GM12878 (cell line): Measurements from ENCODE around the gene LIPF. TPM values are rescaled to one million over a fixed set of nuclear protein-coding genes. Genes with fewer than 3 reads are reported as not detected.

Experiments used
- ATAC-seq: fragments of 200-7000 bp; cut with Tn5 transposase; 3 replicates; pipeline ENCODE4 v1.9.1; 2020; ENCODE audit warnings: mild to moderate bottlenecking, moderate library complexity
- BruUV-seq: library from RNA; stranded (reverse); fragments of 400-500 nt; replicated peaks from 2 replicates; lab custom pipeline; 2021; lab: Mats Ljungman, UMichigan
- CTCF ChIA-PET: fragments of 300-600 bp; sonication (Branson Sonifier 250); formaldehyde crosslinking; extraction: SDS; loops from one replicate; lab custom pipeline; 2021; ENCODE audit warnings: inconsistent platforms; lab: Yijun Ruan, JAX
- POLR2A ChIA-PET: fragments of 350-600 bp; formaldehyde crosslinking; extraction: SDS; loops from one replicate; lab custom pipeline; 2021; ENCODE audit warnings: inconsistent platforms; lab: Charles Lee
- RAD21 ChIA-PET: fragments of 300-600 bp; sonication (Branson Sonifier 250); formaldehyde crosslinking; loops from one replicate; lab custom pipeline; 2023; ENCODE audit warnings: antibody characterized with exemption; ENCODE audit not compliant: unreplicated experiment; lab: Charles Lee
- SMC1A ChIA-PET: fragments of 300-600 bp; sonication (Branson Sonifier 250); formaldehyde crosslinking; loops from one replicate; lab custom pipeline; 2023; ENCODE audit not compliant: unreplicated experiment, uncharacterized antibody; lab: Charles Lee
- DNase-seq: peaks from one replicate; pipeline ENCODE4 v3.0.0-alpha.2; 2011; ENCODE audit warnings: low read depth, low spot score
- FAIRE-seq: peaks from 3 replicates; lab custom pipeline; 2011; peaks lifted over from hg19 to GRCh38; lab: Jason Lieb, UNC
- H2AFZ ChIP-seq: 2 replicates; pipeline ENCODE4 v1.6.0; 2011; ENCODE audit warnings: low read depth, low read length, control low read depth; ENCODE audit not compliant: control insufficient read depth
- H3K27ac ChIP-seq: 2 replicates; pipeline ENCODE4 v1.5.1; 2011; ENCODE audit warnings: control low read depth; ENCODE audit not compliant: control insufficient read depth, insufficient read depth
- H3K27me3 ChIP-seq, 2 experiments: replicated peaks in 1 of 2; 2 replicates each; pipeline versions ENCODE4 v1.6.0 to v1.6.1; 2011; ENCODE audit warnings: low read length in 1 of 2; ENCODE audit not compliant: control insufficient read depth in 2 of 2, insufficient read depth in 2 of 2
- H3K36me3 ChIP-seq, 2 experiments: 2 replicates each; pipeline ENCODE4 v1.5.1; 2011; ENCODE audit warnings: low read length in 1 of 2; ENCODE audit not compliant: control insufficient read depth in 2 of 2, insufficient read depth in 2 of 2
- H3K4me1 ChIP-seq: 2 replicates; pipeline ENCODE4 v1.6.1; 2011; ENCODE audit warnings: mild to moderate bottlenecking, low read length, moderate library complexity, mixed read lengths; ENCODE audit not compliant: control insufficient read depth, insufficient read depth
- H3K4me2 ChIP-seq: 2 replicates; pipeline ENCODE4 v1.6.0; 2011; ENCODE audit warnings: control low read depth; ENCODE audit not compliant: control insufficient read depth, insufficient read depth
- H3K4me3 ChIP-seq: fragments of 200-600 bp; sonication (generic); 2 replicates; pipeline ENCODE4 v1.5.1; 2016
- H3K79me2 ChIP-seq: 2 replicates; pipeline ENCODE4 v1.6.0; 2011; ENCODE audit warnings: low read length; ENCODE audit not compliant: control insufficient read depth, insufficient read depth
- H3K9ac ChIP-seq: 2 replicates; pipeline ENCODE4 v1.8.0; 2011; ENCODE audit warnings: low read length, control low read depth, mixed read lengths; ENCODE audit not compliant: control insufficient read depth, insufficient read depth
- H3K9me3 ChIP-seq: replicated peaks from 3 replicates; pipeline ENCODE4 v1.5.1; 2011; ENCODE audit warnings: mild to moderate bottlenecking, low read length; ENCODE audit not compliant: control insufficient read depth, insufficient read depth
- H4K20me1 ChIP-seq: 2 replicates; pipeline ENCODE4 v1.6.0; 2011; ENCODE audit not compliant: control insufficient read depth, insufficient read depth
- BHLHE40 ChIP-seq, 2 experiments: fragments of 450-650 bp in 1 of 2; IDR thresholded peaks; 2 replicates each; pipeline ENCODE4 v1.6.1; 2011 to 2017; ENCODE audit warnings: low read depth in 2 of 2, borderline replicate concordance in 1 of 2, improper control_type of control experiment in 1 of 2, low read length in 1 of 2, mild to moderate bottlenecking in 1 of 2
- CHD4 ChIP-seq: fragments of 200-600 bp; sonication (generic); IDR thresholded peaks from 2 replicates; pipeline ENCODE4 v1.6.1; 2016; ENCODE audit warnings: mild to moderate bottlenecking
- ETV6 ChIP-seq, 2 experiments: fragments of 450-650 bp in 1 of 2; IDR thresholded peaks in 1 of 2; conservative IDR thresholded peaks in 1 of 2; 2 replicates each; pipeline ENCODE4 v1.6.1; 2014; ENCODE audit warnings: antibody characterized with exemption in 1 of 2, borderline replicate concordance in 1 of 2, low read depth in 1 of 2, mild to moderate bottlenecking in 1 of 2, moderate library complexity in 1 of 2
- HDGF ChIP-seq: fragments of 450-650 bp; IDR thresholded peaks from 2 replicates; pipeline ENCODE4 v1.6.1; 2016; ENCODE audit warnings: antibody characterized with exemption
- PAX8 ChIP-seq: fragments of 450-650 bp; IDR thresholded peaks from 2 replicates; pipeline ENCODE4 v1.6.1; 2017; ENCODE audit warnings: mild to moderate bottlenecking, moderate library complexity
- ZNF24 ChIP-seq: fragments of 450-650 bp; IDR thresholded peaks from 2 replicates; pipeline ENCODE4 v1.6.1; 2017; ENCODE audit warnings: antibody characterized with exemption, mild to moderate bottlenecking
- WGBS: methylation state at CpG from one replicate; pipeline ENCODE4 v1.1.6; 2016; ENCODE audit warnings: low lambda C conversion rate; ENCODE audit not compliant: insufficient replicate concordance, insufficient coverage; ENCODE audit errors: missing lambda C conversion rate; 5-methylcytosine and 5-hydroxymethylcytosine counted together
- in situ Hi-C: fragments of 300-500 bp; cut with MboI; formaldehyde crosslinking; loops from 9 replicates; pipeline ENCODE4 v1.14.3; 2018; ENCODE audit warnings: mixed read lengths
- intact Hi-C: fragments of 100-400 bp; cut with micrococcal nuclease; formaldehyde crosslinking; loops from one replicate; pipeline ENCODE4 v1.14.2; 2022; ENCODE audit not compliant: unreplicated experiment
- polyA plus RNA-seq, 11 experiments: library from polyadenylated mRNA; depleted of rRNA in 4 of 11; unstranded in 6 of 11; stranded (reverse) in 5 of 11; fragments of >200 nt; fragmentation: Nextera tagmentation in 4 of 11; fragmentation: Illumina TruSeq in 1 of 11; extraction: Ambion mirVana in 4 of 11; extraction: Trizol in 1 of 11; gene quantifications; 1 replicate in 1 of 11; 2 replicates in 10 of 11; pipeline versions ENCODE4 v1.2.1 to v1.2.3, GENCODE V29; 2011 to 2016; ENCODE audit warnings: inconsistent platforms in 2 of 11, missing spikeins in 2 of 11, low read depth in 1 of 11
- total RNA-seq, 4 experiments: library from RNA; depleted of rRNA in 3 of 4; stranded (reverse); fragments of >200 nt in 3 of 4; fragmentation: Illumina TruSeq in 1 of 4; extraction: Trizol in 1 of 4; gene quantifications; 2 replicates each; pipeline versions ENCODE4 v1.2.1 to v1.2.3, GENCODE V29; 2013 to 2021
- TF ChIP-seq, protein P1 (sequence below): IDR thresholded peaks from 2 replicates; pipeline ENCODE4 v1.6.1; 2011; ENCODE audit warnings: mild to moderate bottlenecking, low read depth, low read length, moderate library complexity; ENCODE audit not compliant: insufficient replicate concordance
- TF ChIP-seq, protein P2 (sequence below): fragments of 150-350 bp; IDR thresholded peaks from 2 replicates; pipeline ENCODE4 v1.6.1; 2014; ENCODE audit warnings: mild to moderate bottlenecking, low read depth, low read length
- TF ChIP-seq, protein P3 (sequence below): IDR thresholded peaks from 2 replicates; pipeline ENCODE4 v1.6.1; 2012; ENCODE audit warnings: low read depth, low read length, improper control_type of control experiment
- TF ChIP-seq, protein P4 (sequence below): fragments of 450-650 bp; formaldehyde crosslinking; IDR thresholded peaks from 2 replicates; pipeline ENCODE4 v1.4.0; 2022; ENCODE audit warnings: mild to moderate bottlenecking, moderate library complexity
- TF ChIP-seq, protein P5 (sequence below): fragments of 450-650 bp; IDR thresholded peaks from 2 replicates; pipeline ENCODE4 v1.6.1; 2018; ENCODE audit warnings: mild to moderate bottlenecking, low read depth, moderate library complexity; ENCODE audit not compliant: partially characterized antibody

LIPF gene
- total and polyA plus RNA-seq, 10 of the 15 experiments (the other 5 are each of a cell fraction or from before 2014, with no cell fraction given), result not detected

DNA sequence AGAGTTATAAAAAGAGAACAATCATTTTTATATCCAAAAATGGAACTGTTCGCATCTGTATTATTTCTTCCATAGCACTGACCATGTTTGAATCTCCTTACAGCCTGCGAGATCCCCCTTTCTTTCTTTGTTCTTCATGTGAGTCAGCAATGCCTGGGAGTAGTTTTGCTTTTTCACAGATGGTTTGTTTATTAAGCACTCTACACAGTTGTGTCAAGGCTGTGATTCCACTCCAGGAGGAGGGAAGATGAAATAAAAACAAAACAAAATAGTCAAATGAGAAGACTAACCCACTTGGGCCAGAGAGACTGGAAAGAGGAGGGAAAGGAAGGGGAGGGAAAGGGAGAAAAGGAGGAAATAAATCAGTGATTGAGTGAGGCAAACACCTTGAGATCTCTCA is 7.8 kb downstream of the LIPF start (continued):
- TF ChIP-seq, protein P1, sequence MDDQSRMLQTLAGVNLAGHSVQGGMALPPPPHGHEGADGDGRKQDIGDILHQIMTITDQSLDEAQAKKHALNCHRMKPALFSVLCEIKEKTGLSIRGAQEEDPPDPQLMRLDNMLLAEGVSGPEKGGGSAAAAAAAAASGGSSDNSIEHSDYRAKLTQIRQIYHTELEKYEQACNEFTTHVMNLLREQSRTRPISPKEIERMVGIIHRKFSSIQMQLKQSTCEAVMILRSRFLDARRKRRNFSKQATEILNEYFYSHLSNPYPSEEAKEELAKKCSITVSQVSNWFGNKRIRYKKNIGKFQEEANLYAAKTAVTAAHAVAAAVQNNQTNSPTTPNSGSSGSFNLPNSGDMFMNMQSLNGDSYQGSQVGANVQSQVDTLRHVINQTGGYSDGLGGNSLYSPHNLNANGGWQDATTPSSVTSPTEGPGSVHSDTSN, result no peak
- no peak for TF ChIP-seq BHLHE40 (IDR thresholded peaks at IDR 0.05; ENCODE audit: borderline replicate concordance in 1 of 2, low read depth in 2 of 2, low read length in 1 of 2)
- no peak for TF ChIP-seq CHD4
- TF ChIP-seq ETV6 (conservative IDR thresholded peaks at IDR 0.05 in 1 of 2, IDR thresholded peaks at IDR 0.05 in 1 of 2; ENCODE audit: borderline replicate concordance in 1 of 2, low read depth in 1 of 2), result no peak

DNA sequence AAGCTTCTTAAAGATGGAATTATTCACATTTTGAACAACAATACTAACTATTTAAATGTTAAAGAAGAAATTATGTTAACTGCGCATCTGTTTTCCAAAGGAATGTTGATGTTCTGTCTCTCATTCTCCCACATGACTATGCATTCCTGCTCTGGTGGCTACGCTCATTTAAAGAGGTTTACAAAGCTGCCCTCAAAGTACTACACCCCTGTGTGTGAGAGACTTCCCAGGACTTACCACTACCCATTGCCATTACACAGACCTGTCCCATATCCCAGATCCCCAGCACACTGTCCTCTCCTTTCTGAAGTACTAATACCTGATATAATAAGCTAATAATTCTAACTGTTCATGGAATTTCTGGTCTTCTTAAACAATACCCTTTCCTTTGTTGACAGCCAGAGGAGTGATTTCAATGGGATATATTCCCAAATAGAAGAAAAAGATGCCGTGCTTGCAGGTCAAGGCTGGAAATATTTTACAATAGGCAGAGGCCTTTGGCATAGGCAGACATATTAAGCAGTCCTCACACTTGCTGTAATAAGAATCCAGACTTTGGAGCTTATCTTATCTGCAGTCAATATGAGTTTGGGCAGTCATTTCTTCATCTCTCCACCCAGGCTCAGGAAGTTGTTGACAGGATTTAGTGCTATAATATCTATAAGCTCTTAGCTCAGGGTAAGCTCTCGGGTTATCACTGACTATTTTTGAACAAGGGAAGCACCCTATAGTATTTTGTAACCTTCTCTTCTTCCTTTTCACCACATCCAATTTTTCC is 12.2 kb downstream of the LIPF start:
- CTCF ChIA-PET, result interaction anchor here (0.6 to 2.0 kb wide), 2 partner anchors 11 to 134 kb away, joined by 3 to 7 read pairs; no protein-coding TSS in a partner anchor
- intact Hi-C loops, result no loop called here
- TF ChIP-seq, protein P2, sequence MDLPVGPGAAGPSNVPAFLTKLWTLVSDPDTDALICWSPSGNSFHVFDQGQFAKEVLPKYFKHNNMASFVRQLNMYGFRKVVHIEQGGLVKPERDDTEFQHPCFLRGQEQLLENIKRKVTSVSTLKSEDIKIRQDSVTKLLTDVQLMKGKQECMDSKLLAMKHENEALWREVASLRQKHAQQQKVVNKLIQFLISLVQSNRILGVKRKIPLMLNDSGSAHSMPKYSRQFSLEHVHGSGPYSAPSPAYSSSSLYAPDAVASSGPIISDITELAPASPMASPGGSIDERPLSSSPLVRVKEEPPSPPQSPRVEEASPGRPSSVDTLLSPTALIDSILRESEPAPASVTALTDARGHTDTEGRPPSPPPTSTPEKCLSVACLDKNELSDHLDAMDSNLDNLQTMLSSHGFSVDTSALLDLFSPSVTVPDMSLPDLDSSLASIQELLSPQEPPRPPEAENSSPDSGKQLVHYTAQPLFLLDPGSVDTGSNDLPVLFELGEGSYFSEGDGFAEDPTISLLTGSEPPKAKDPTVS, result no peak
- TF ChIP-seq ZNF24 (no peak), PAX8 (no peak), HDGF (no peak)
- TF ChIP-seq, protein P3, sequence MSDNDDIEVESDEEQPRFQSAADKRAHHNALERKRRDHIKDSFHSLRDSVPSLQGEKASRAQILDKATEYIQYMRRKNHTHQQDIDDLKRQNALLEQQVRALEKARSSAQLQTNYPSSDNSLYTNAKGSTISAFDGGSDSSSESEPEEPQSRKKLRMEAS, result no peak
- TF ChIP-seq, protein P4, sequence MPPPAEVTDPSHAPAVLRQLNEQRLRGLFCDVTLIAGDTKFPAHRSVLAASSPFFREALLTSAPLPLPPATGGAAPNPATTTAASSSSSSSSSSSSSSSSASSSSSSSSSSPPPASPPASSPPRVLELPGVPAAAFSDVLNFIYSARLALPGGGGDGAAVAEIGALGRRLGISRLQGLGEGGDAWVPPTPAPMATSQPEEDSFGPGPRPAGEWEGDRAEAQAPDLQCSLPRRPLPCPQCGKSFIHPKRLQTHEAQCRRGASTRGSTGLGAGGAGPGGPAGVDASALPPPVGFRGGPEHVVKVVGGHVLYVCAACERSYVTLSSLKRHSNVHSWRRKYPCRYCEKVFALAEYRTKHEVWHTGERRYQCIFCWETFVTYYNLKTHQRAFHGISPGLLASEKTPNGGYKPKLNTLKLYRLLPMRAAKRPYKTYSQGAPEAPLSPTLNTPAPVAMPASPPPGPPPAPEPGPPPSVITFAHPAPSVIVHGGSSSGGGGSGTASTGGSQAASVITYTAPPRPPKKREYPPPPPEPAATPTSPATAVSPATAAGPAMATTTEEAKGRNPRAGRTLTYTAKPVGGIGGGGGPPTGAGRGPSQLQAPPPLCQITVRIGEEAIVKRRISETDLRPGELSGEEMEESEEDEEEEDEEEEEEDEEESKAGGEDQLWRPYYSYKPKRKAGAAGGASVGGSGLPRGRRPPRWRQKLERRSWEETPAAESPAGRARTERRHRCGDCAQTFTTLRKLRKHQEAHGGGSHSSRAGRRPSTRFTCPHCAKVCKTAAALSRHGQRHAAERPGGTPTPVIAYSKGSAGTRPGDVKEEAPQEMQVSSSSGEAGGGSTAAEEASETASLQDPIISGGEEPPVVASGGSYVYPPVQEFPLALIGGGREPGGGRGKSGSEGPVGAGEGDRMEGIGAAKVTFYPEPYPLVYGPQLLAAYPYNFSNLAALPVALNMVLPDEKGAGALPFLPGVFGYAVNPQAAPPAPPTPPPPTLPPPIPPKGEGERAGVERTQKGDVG, result no peak
- TF ChIP-seq, protein P5, sequence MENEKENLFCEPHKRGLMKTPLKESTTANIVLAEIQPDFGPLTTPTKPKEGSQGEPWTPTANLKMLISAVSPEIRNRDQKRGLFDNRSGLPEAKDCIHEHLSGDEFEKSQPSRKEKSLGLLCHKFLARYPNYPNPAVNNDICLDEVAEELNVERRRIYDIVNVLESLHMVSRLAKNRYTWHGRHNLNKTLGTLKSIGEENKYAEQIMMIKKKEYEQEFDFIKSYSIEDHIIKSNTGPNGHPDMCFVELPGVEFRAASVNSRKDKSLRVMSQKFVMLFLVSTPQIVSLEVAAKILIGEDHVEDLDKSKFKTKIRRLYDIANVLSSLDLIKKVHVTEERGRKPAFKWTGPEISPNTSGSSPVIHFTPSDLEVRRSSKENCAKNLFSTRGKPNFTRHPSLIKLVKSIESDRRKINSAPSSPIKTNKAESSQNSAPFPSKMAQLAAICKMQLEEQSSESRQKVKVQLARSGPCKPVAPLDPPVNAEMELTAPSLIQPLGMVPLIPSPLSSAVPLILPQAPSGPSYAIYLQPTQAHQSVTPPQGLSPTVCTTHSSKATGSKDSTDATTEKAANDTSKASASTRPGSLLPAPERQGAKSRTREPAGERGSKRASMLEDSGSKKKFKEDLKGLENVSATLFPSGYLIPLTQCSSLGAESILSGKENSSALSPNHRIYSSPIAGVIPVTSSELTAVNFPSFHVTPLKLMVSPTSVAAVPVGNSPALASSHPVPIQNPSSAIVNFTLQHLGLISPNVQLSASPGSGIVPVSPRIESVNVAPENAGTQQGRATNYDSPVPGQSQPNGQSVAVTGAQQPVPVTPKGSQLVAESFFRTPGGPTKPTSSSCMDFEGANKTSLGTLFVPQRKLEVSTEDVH, result no peak

More for the DNA sequence above, 12.2 kb downstream of the LIPF start:
- Histone ChIP-seq H2AFZ (no peak overlapping the region), H3K9ac (no peak overlapping the region), H4K20me1 (no peaks in the 10 kb centered on the region), H3K27ac (no peak overlapping the region), H3K9me3 (no peaks in the 10 kb centered on the region), H3K27me3 (no peaks in the 10 kb centered on the region), H3K36me3 (no peaks in the 10 kb centered on the region), H3K4me1 (no peaks in the 10 kb centered on the region), H3K4me3 (no peak overlapping the region), H3K4me2 (no peak overlapping the region), H3K79me2 (no peaks in the 10 kb centered on the region)
- ATAC-seq, result no peak
- ChIA-PET SMC1A (interaction anchor here (0.6 to 0.9 kb wide), 2 partner anchors 11 to 255 kb away, joined by 3 to 7 read pairs; no protein-coding TSS in a partner anchor), RAD21 (no interaction called here), POLR2A (no interaction called here)
- no TSS peak for BruUV-seq
- WGBS, result 68% methylated on average over 4 of the region's 4 CpGs
- no peak for FAIRE-seq
- no peak for DNase-seq
- in situ Hi-C loops, result no loop called here
